Naive thymus-derived CD4-positive, alpha-beta T cell (primary cell): Measurements from ENCODE around the gene PSMB8. TPM values are rescaled to one million over a fixed set of nuclear protein-coding genes. Genes with fewer than 3 reads are reported as not detected.

Experiments
- ATAC-seq: fragments of 150-1000 bp; cut with Tn5 transposase; 2 replicates; pipeline ENCODE4 v1.10.0; 2021; ENCODE audit warnings: mild to moderate bottlenecking, moderate library complexity
- CTCF ChIA-PET: fragments of 350-600 bp; sonication (Branson Sonifier 250); formaldehyde crosslinking; loops from one replicate; lab custom pipeline; 2021; ENCODE audit warnings: antibody characterized with exemption; lab: Charles Lee
- POLR2A ChIA-PET: fragments of 350-600 bp; sonication (Branson Sonifier 250); formaldehyde crosslinking; loops from one replicate; lab custom pipeline; 2021; ENCODE audit warnings: antibody characterized with exemption, inconsistent platforms; lab: Charles Lee
- DNase-seq, 9 donors: peaks; one replicate each; pipeline versions ENCODE4 v3.0.0 to v3.0.0-alpha.2; 2020 to 2022; ENCODE audit warnings: mixed read lengths in 1 of 9
- H3K27ac ChIP-seq: one replicate; pipeline ENCODE4 v1.7.0; 2013; ENCODE audit warnings: mild to moderate bottlenecking, low read depth, low read length, moderate library complexity
- H3K27me3 ChIP-seq, 2 donors: one replicate each; pipeline ENCODE4 v1.7.0; 2013; ENCODE audit warnings: low read length in 2 of 2, mild to moderate bottlenecking in 2 of 2, moderate library complexity in 2 of 2; ENCODE audit not compliant: control insufficient read depth in 2 of 2, insufficient read depth in 2 of 2
- H3K36me3 ChIP-seq, 3 experiments: 1 replicate in 2 of 3; 2 replicates in 1 of 3; pipeline ENCODE4 v1.7.0; 2013; ENCODE audit warnings: low read length in 3 of 3, mild to moderate bottlenecking in 3 of 3, moderate library complexity in 1 of 3; ENCODE audit not compliant: insufficient read depth in 3 of 3, control insufficient read depth in 2 of 3
- H3K4me1 ChIP-seq, 2 donors: one replicate each; pipeline ENCODE4 v1.7.0; 2013; ENCODE audit warnings: low read length in 2 of 2, mild to moderate bottlenecking in 2 of 2, moderate library complexity in 1 of 2; ENCODE audit not compliant: control insufficient read depth in 2 of 2, insufficient read depth in 2 of 2
- H3K4me3 ChIP-seq: 2 replicates; pipeline ENCODE4 v1.7.0; 2013; ENCODE audit warnings: mild to moderate bottlenecking, low read length
- H3K9me3 ChIP-seq, 3 experiments: 1 replicate in 2 of 3; 2 replicates in 1 of 3; pipeline ENCODE4 v1.7.0; 2013; ENCODE audit warnings: low read length in 3 of 3; ENCODE audit not compliant: control insufficient read depth in 2 of 3
- H3K27ac Mint-ChIP-seq, 9 donors: one replicate each; pipeline ENCODE4 v1.8.0; 2020 to 2022; ENCODE audit warnings: mixed read lengths in 9 of 9, mild to moderate bottlenecking in 8 of 9, moderate library complexity in 5 of 9, inconsistent platforms in 2 of 9
- H3K27me3 Mint-ChIP-seq, 5 donors: one replicate each; pipeline ENCODE4 v1.8.0; 2021 to 2022; ENCODE audit warnings: mixed read lengths in 5 of 5, mild to moderate bottlenecking in 1 of 5
- H3K36me3 Mint-ChIP-seq, 5 donors: one replicate each; pipeline ENCODE4 v1.8.0; 2020 to 2022; ENCODE audit warnings: mixed read lengths in 5 of 5, mild to moderate bottlenecking in 3 of 5, inconsistent platforms in 1 of 5
- H3K4me1 Mint-ChIP-seq, 7 donors: one replicate each; pipeline ENCODE4 v1.8.0; 2020 to 2022; ENCODE audit warnings: mixed read lengths in 7 of 7, mild to moderate bottlenecking in 3 of 7, inconsistent platforms in 1 of 7
- H3K4me3 Mint-ChIP-seq, 10 donors: one replicate each; pipeline ENCODE4 v1.8.0; 2020 to 2022; ENCODE audit warnings: mild to moderate bottlenecking in 10 of 10, mixed read lengths in 10 of 10, moderate library complexity in 6 of 10, inconsistent platforms in 2 of 10
- H3K9me3 Mint-ChIP-seq, 11 donors: one replicate each; pipeline ENCODE4 v1.8.0; 2020 to 2022; ENCODE audit warnings: mixed read lengths in 11 of 11, mild to moderate bottlenecking in 4 of 11, inconsistent platforms in 1 of 11, moderate library complexity in 1 of 11
- intact Hi-C, 2 donors: fragments of 100-400 bp; cut with micrococcal nuclease; formaldehyde crosslinking; loops; one replicate each; pipeline ENCODE4 v1.15.1; 2023
- polyA plus RNA-seq, 2 donors: library from polyadenylated mRNA; unstranded; fragments of 300-500 nt; fragmentation: Illumina TruSeq; gene quantifications; one replicate each; pipeline ENCODE4 v1.2.3, GENCODE V29; 2021
- total RNA-seq, 6 experiments: library from RNA in 5 of 6; stranded (reverse) in 5 of 6; gene quantifications; 1 replicate in 5 of 6; 2 replicates in 1 of 6; pipeline ENCODE4 v1.2.3 and lab custom pipeline; 2021 to 2026

Gene PSMB8
- total RNA-seq: 100 to 1,000 TPM; 111 to 419 (median 115) TPM
- polyA plus RNA-seq: 100 to 1,000 TPM; 322 to 378 TPM
- total RNA-seq (lab: John Stamatoyannopoulos, UW): 121 reads per million, percentile 87 among the genes with 10 or more reads in this experiment

- H3K27me3 ChIP-seq: no peaks in the 10 kb centered on the region
- Mint-ChIP-seq H3K4me3 (peak within 1 kb of the TSS; percentile 92 to 99 (median 98)), H3K9me3 (peaks cover 0 to 4% (median 0%) of the 10 kb centered on the region in 11 donors), H3K4me1 (peaks cover 66 to 83% (median 79%) of the 10 kb centered on the region in 7 donors), H3K27ac (peak within 1 kb of the TSS; percentile 99 to 100 (median 100)), H3K27me3 (no peaks in the 10 kb centered on the region), H3K36me3 (peaks cover 30 to 88% (median 63%) of the 10 kb centered on the region in 5 donors)
- H3K27ac ChIP-seq: peak within 1 kb of the TSS; percentile 97
- CTCF ChIA-PET: interaction anchor here (1.0 to 9.7 kb wide), 8 partner anchors 12 to 654 kb away, joined by 3 to 241 read pairs (median 6); partner anchors contain the start of genes PSMB9 and TAP1
- H3K9me3 ChIP-seq: no peaks in the 10 kb centered on the region
- POLR2A ChIA-PET: interaction anchor here (0.6 to 11.4 kb wide), 35 partner anchors 10 to 1303 kb away, joined by 3 to 662 read pairs (median 4); partner anchors contain the start of genes BRD2, DDX39B, DXO and GPSM3
- ATAC-seq: peak; percentile 90
- H3K4me3 ChIP-seq: peak within 1 kb of the TSS; percentile 97
- H3K4me1 ChIP-seq: peaks cover 71 to 72% of the 10 kb centered on the region in 2 donors
- peaks cover 41 to 64% (median 52%) of the 10 kb centered on the region in 3 experiments for H3K36me3 ChIP-seq
- DNase-seq: peak; percentile 92 to 99 (median 97)
- intact Hi-C loops: loop anchor here (1.0 to 10.0 kb wide), 13 partner anchors 9 to 1393 kb away; partner anchors contain the start of genes TAP1 (in 2 of the 2), ATF6B (in 1 of the 2), EHMT2 (in 1 of the 2) and HMGA1 (in 1 of the 2)
These were observed at the start of gene PSMB8 for GRCh38 chr6:32843979-32844838. PSMB8 (minus strand) TSS chr6:32844047; CDS start chr6:32843996, 51 bp downstream.

GRCh38 chr6:32890831-32891230 lies 47.0 kb upstream of the PSMB8 start:
- H3K36me3 Mint-ChIP-seq: peaks cover 0 to 2% (median 0%) of the 10 kb centered on the region in 5 donors
- Histone ChIP-seq H3K27ac (no peak overlapping the region), H3K4me1 (peaks cover 9 to 12% of the 10 kb centered on the region in 2 donors), H3K27me3 (no peaks in the 10 kb centered on the region), H3K9me3 (no peaks in the 10 kb centered on the region), H3K36me3 (peaks cover 0 to 7% (median 0%) of the 10 kb centered on the region in 3 experiments), H3K4me3 (no peak overlapping the region)
- DNase-seq (no peak), ATAC-seq (no peak)
- H3K4me1 Mint-ChIP-seq: peaks cover 13 to 23% (median 20%) of the 10 kb centered on the region in 7 donors
- ChIA-PET CTCF (interaction anchor here (1.0 to 2.5 kb wide), 3 partner anchors 57 to 94 kb away, joined by 4 to 11 read pairs (median 6); no protein-coding TSS in a partner anchor), POLR2A (interaction anchor here (1.3 to 5.4 kb wide), 2 partner anchors 80 to 81 kb away, joined by 10 to 101 read pairs; partner anchors contain the start of gene BRD2)
- H3K27me3 Mint-ChIP-seq: peaks cover 0 to 10% (median 0%) of the 10 kb centered on the region in 5 donors
- no peak overlapping the region for H3K27ac Mint-ChIP-seq
- no peaks in the 10 kb centered on the region for H3K9me3 Mint-ChIP-seq
- intact Hi-C loops: loop anchor here (5.0 to 10.0 kb wide), 2 partner anchors 184 to 356 kb away; partner anchors contain the start of genes HLA-DPA1 (in 1 of the 2) and HLA-DPB1 (in 1 of the 2)
- H3K4me3 Mint-ChIP-seq: no peak overlapping the region

- peaks cover 0 to 11% (median 9%) of the 10 kb centered on the region in 7 donors for H3K4me1 Mint-ChIP-seq
- CTCF ChIA-PET: interaction anchor here (0.9 to 1.0 kb wide), 3 partner anchors 44 to 95 kb away, joined by 4 to 6 read pairs (median 5); no protein-coding TSS in a partner anchor
- H3K9me3 Mint-ChIP-seq: no peaks in the 10 kb centered on the region
These were observed 45.7 kb upstream of the PSMB8 start for GRCh38 chr6:32889533-32889932.

GRCh38 chr6:32888576-32888975 lies 44.7 kb upstream of the PSMB8 start:
- Mint-ChIP-seq H3K9me3 (no peaks in the 10 kb centered on the region), H3K4me1 (peaks cover 0 to 9% (median 4%) of the 10 kb centered on the region in 7 donors), H3K4me3 (no peak overlapping the region), H3K27ac (peak overlapping the region in 1 of 9 donors; percentile 72), H3K36me3 (peaks cover 0 to 2% (median 0%) of the 10 kb centered on the region in 5 donors), H3K27me3 (peaks cover 0 to 10% (median 0%) of the 10 kb centered on the region in 5 donors)
- intact Hi-C loops: no loop called here
- ATAC-seq (no peak), DNase-seq (no peak)
- Histone ChIP-seq H3K4me1 (no peaks in the 10 kb centered on the region), H3K9me3 (no peaks in the 10 kb centered on the region), H3K4me3 (no peak overlapping the region), H3K27ac (no peak overlapping the region), H3K27me3 (no peaks in the 10 kb centered on the region), H3K36me3 (no peaks in the 10 kb centered on the region)
- CTCF ChIA-PET: interaction anchor here (0.6 kb wide), 2 partner anchors 96 to 1033 kb away, joined by 3 to 4 read pairs; no protein-coding TSS in a partner anchor
- POLR2A ChIA-PET: interaction anchor here (1.2 kb wide), 1 partner anchor 83 kb away, joined by 4 read pairs; no protein-coding TSS in a partner anchor

More at GRCh38 chr6:32889533-32889932, 45.7 kb upstream of the PSMB8 start:
- peaks cover 0 to 10% (median 0%) of the 10 kb centered on the region in 5 donors for H3K27me3 Mint-ChIP-seq
- no peak for ATAC-seq
- Histone ChIP-seq H3K4me1 (no peaks in the 10 kb centered on the region), H3K9me3 (no peaks in the 10 kb centered on the region), H3K27me3 (no peaks in the 10 kb centered on the region), H3K36me3 (peaks cover 0 to 4% (median 0%) of the 10 kb centered on the region in 3 experiments), H3K4me3 (no peak overlapping the region), H3K27ac (no peak overlapping the region)
- H3K27ac Mint-ChIP-seq: no peak overlapping the region
- POLR2A ChIA-PET: interaction anchor here (1.3 kb wide), 1 partner anchor 83 kb away, joined by 10 read pairs; no protein-coding TSS in a partner anchor
- DNase-seq: no peak
- intact Hi-C loops: no loop called here
- no peak overlapping the region for H3K4me3 Mint-ChIP-seq
- peaks cover 0 to 2% (median 0%) of the 10 kb centered on the region in 5 donors for H3K36me3 Mint-ChIP-seq

GRCh38 chr6:32887616-32888015 lies 43.8 kb upstream of the PSMB8 start:
- no peak for ATAC-seq
- Histone ChIP-seq H3K27me3 (no peaks in the 10 kb centered on the region), H3K4me3 (no peak overlapping the region), H3K9me3 (no peaks in the 10 kb centered on the region), H3K4me1 (no peaks in the 10 kb centered on the region), H3K36me3 (no peaks in the 10 kb centered on the region), H3K27ac (no peak overlapping the region)
- ChIA-PET CTCF (interaction anchor here (1.1 to 2.7 kb wide), 2 partner anchors 66 to 93 kb away, joined by 3 to 18 read pairs; partner anchors contain the start of gene HLA-DMA), POLR2A (interaction anchor here (1.2 kb wide), 1 partner anchor 84 kb away, joined by 4 read pairs; no protein-coding TSS in a partner anchor)
- no peak for DNase-seq
- intact Hi-C loops: no loop called here
- Mint-ChIP-seq H3K27me3 (peaks cover 0 to 10% (median 0%) of the 10 kb centered on the region in 5 donors), H3K27ac (no peak overlapping the region), H3K36me3 (no peaks in the 10 kb centered on the region), H3K9me3 (no peaks in the 10 kb centered on the region), H3K4me3 (no peak overlapping the region), H3K4me1 (peaks cover 0 to 4% (median 0%) of the 10 kb centered on the region in 7 donors)
